ENCODE results near the gene KEL.

Gene KEL

GRCh38 chr7:142948603-142949002 is 13.6 kb downstream of the KEL start:
- H3K4me3 ChIP-seq (ENCODE audit: low read depth, low read length) = no peak overlapping the region
- TF ChIP-seq CTCF (IDR thresholded peaks at IDR 0.05; ENCODE audit: low read depth, low read length) = no peak

DNA sequence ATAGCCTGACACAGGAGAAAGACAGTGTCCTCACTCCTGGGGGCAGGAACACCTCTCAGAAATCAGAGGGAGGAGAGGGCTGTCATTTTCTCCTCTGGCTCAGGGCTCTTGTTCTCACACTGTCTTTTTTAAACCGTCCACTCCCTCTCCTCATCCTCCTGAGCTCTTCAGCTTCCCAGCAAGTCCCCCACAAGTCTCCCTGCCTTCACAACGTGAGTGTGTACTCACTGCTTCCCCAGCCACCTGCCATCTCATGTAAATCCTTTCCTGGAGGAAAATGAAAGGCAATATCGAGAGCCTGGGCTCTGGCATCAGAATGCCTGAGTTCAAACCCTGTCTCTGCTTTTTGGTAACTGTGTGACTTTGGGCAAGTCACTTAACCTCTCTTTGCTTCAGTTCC is 17.2 kb downstream of the KEL start:
- no peak overlapping the region for H3K4me3 ChIP-seq (ENCODE audit: low read depth, low read length)
- no peak for TF ChIP-seq CTCF (IDR thresholded peaks at IDR 0.05; ENCODE audit: low read depth, low read length)

- no peak for TF ChIP-seq CTCF (IDR thresholded peaks at IDR 0.05; ENCODE audit: low read depth, low read length)
- H3K4me3 ChIP-seq (ENCODE audit: low read depth, low read length) = no peak overlapping the region
Observed at GRCh38 chr7:142943706-142944268, 18.4 kb downstream of the KEL start.

DNA sequence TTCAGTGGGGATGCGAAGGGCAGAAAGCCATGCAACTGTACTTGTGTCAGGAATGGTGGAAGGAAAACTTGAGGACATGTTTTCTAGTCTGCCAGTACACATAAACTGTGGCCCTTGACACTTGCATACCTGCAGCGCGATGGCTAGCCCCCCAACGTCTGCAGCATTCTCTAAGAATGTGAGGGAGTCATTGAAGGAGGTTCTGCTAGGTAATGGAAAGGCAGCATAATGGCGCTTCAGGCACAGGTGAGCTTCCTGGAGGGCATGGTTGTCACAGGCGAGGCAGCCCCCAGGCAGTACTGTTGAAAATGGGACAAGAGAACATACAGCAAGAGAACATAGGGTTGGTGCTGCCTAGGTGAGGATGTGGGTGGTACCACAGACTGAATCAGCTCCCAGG is 19.4 kb downstream of the KEL start:
- H3K4me3 ChIP-seq (ENCODE audit: low read depth, low read length) = no peak overlapping the region
- no peak for TF ChIP-seq CTCF (IDR thresholded peaks at IDR 0.05; ENCODE audit: low read depth, low read length)

DNA sequence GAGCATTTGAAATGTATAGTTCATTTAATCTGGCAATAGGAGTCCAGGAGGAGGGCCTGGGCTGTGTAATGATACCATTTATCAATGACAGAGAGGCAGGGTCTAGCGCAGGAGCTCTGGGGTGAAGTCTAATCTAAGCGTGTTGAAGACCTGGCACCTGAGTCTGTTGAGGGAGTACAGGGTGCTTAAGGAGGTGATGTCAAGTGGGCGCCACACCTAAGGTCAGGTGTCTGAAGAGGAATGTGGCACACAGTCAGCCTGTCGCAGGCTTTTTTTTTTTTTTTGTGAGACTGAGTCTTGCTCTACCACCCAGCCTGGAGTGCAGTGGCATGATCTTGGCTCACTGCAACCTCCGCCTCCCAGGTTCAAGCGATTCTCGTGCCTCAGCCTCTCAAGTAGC is 20.6 kb downstream of the KEL start:
- no peak for TF ChIP-seq CTCF (IDR thresholded peaks at IDR 0.05; ENCODE audit: low read depth, low read length)
- H3K4me3 ChIP-seq (ENCODE audit: low read depth, low read length) = no peak overlapping the region

DNA sequence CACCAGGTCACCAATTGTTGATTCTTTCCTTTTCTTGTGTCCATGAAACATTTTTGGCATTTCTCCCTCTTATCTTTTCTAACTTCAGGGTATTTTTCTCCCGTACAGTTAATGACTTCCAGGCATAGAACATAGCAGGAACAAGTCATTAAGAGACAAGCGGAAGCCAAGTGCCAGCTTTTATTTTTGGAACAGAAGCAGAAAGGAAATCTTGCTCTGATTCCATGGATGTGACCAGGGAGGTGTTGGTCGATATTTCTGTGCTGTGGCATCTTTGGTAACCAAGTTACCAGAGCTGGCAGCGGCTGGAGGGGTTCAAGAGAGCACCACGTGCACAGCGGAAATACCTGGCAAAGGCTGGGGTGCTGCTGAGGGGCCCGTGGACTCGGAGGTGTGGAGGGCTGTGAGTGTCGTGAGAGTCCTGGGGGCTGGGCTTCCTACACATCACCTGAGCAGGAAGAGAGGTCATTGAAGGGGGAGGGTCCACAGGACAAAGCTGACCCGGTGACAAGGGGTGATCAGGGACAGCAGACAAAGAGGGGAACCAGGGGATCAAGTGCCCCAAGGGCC is 21.1 kb downstream of the KEL start:
- no peak overlapping the region for H3K4me3 ChIP-seq (ENCODE audit: low read depth, low read length)
- TF ChIP-seq CTCF (IDR thresholded peaks at IDR 0.05; ENCODE audit: low read depth, low read length) = no peak

- no peak for TF ChIP-seq CTCF (IDR thresholded peaks at IDR 0.05; ENCODE audit: low read depth, low read length)
- H3K4me3 ChIP-seq (ENCODE audit: low read depth, low read length) = no peak within 1 kb of the TSS
Observed at GRCh38 chr7:142939226-142939910, 22.8 kb downstream of the KEL start, which contains the start of gene LLCFC1. LLCFC1 (plus strand) TSS chr7:142939484; CDS start chr7:142939622, 138 bp downstream.
